Stimulated activated CD8-positive, alpha-beta memory T cell treated with anti-CD3 and anti-CD28 coated beads, Interleukin-15, amount 100 ng/mL, for 4 hours (primary cell): ENCODE results near the gene GGT5.
"Not testable (repeated sequence)": the region's sequence is repeated elsewhere in the genome, so short reads cannot be mapped to it uniquely, and the experiment has no call there.

ENCODE experiments used
- DNase-seq, 2 donors: peaks; one replicate each; pipeline ENCODE4 v3.0.0-alpha.2; 2020; ENCODE audit warnings: low read depth in 2 of 2

The GGT5 gene, protein sequence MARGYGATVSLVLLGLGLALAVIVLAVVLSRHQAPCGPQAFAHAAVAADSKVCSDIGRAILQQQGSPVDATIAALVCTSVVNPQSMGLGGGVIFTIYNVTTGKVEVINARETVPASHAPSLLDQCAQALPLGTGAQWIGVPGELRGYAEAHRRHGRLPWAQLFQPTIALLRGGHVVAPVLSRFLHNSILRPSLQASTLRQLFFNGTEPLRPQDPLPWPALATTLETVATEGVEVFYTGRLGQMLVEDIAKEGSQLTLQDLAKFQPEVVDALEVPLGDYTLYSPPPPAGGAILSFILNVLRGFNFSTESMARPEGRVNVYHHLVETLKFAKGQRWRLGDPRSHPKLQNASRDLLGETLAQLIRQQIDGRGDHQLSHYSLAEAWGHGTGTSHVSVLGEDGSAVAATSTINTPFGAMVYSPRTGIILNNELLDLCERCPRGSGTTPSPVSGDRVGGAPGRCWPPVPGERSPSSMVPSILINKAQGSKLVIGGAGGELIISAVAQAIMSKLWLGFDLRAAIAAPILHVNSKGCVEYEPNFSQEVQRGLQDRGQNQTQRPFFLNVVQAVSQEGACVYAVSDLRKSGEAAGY

DNA sequence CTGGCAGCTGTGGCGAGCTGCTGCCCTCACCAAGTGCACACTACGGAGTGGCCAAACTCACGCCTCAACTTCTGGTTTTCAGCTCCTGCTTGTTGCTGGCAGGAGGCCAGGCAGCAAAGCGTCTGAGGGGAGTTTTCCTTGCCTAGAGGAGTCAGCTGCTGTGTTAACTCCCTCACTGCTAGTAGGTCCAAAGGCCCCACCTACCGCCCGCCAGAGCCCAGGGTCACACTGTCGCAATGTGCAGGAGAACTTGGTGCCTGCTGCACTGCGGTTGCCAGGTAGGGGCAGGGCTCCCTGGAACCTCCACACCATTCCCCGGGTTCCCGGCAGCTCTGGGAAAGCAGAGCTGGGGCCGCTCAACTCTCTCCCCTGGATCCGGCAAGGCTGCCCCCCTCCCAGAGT, at the start of gene GGT5:
GGT5 (minus strand) TSS at position 53 of the 402 bp plus-strand sequence. CDS start 357 bp downstream, outside the sequence.
- DNase-seq, result not testable (repeated sequence)

GRCh38 chr22:24292202-24292830, 47.4 kb upstream of the GGT5 start:
- DNase-seq, result not testable (repeated sequence)

DNA sequence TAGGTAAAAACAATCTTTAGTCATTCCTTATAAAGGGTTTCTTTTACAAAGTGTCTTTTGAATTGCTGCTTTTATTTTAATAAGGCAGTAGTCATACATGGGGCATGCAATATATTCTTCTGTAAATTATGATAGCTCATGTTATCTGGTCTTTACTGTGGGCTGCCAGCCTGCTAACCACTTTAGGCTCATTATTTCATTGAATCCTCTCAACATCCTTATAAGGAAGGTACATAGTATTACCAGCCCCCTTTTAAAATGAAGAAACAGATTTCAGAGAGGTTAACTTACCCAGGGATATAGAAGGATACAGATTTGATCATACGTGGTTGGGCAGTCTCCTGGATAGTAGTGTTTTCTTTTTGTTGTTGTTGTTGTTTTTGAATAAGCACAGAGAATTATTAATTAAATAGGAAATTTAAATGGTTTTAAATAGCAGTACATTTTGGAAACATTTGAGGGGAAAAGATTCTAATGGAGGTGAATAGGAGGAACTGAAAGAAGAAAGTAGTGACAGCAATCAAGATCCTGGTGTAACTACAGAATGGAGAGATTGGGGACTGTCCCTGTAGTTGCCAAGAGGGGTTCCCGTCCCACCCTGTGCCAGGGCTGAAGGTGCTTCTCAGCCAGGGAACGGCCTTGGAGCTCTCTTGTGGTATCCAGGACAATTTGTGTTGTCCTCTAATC, 46.8 kb upstream of the GGT5 start:
- no peak for DNase-seq

DNA sequence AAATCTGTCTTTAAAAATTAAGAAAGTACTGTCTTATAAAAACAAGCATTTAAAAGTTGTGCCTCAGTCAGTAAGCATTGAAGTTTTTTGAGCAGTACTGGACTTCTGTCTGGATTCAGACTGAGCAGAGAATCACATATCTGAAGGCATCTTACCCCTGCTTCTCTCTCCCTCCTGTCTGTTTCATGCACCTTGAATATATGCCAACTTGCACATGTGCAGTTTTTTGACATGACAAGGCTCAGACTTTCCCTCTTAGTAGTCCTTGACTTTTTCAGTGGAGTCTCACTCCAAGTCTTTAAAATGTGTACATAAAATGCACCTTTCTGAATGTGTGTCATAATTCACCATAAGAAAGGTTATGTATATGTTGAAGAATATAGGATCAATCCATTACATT, 45.6 kb upstream of the GGT5 start:
- no peak for DNase-seq

GRCh38 chr22:24289741-24290163, 44.9 kb upstream of the GGT5 start:
- no peak for DNase-seq

GRCh38 chr22:24289114-24289513, 44.2 kb upstream of the GGT5 start:
- no peak for DNase-seq

DNA sequence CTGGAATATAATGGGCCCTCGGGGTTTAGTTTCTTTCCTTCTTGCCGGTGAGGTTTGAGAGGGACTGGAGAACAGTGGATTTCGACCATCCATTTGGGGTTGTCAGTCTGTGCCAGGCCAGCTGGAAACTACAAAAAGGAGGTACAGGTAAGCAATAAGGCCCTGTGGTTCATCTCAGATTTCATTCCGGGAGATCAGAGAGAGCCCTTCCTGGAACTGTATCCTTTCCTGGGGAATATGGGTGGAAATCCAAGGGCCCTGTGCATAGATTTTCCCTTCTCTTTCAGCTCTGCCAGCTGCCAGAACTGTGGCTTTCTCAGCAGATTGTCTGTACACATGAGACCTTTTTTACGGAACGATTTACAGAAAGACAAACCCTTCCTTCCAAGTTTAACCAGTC, 42.9 kb upstream of the GGT5 start:
- DNase-seq, result not testable (repeated sequence)

- DNase-seq, result not testable (repeated sequence)
These were observed 42.3 kb upstream of the GGT5 start for GRCh38 chr22:24287212-24287611.

DNA sequence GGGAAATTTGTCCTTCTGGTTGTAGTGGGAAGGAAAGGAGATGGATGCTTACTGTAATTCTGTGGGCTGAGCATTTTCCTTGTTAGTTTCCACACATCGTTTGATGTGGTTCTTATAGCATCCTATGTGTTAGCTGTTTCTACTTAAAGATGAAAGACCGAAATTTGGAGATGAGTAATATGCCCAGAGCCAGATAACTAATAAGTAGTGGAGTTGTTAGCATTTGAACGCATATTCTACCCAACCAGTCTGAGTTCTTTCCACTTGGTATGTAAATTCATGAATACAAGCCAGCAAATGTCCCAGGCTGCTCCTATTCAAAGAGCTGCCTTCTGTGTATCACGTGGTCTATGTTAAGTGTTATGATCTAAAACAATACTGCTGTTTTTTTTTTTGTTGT, 40.4 kb upstream of the GGT5 start:
- no peak for DNase-seq

- no peak for DNase-seq
These were observed 39.9 kb upstream of the GGT5 start for GRCh38 chr22:24284747-24285203.

DNA sequence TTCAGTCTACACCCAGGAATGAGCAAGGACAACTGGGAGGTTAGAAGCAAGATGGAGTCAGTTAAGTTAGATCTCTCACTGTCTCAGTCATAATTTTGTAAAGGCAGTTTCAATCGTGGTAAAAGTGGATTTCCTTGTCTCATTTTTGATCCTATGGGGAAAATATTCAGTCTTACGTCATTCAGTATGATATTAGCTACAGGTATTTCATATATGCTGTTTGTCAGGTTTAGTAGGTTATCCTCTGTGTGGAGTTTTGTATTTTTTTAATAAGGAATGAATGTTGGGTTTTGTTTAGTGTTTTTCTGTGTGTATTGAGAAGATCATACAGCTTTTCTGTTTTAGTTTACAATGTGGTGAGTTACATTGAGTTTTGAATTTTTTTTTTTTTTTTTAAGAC, 37.5 kb upstream of the GGT5 start:
- no peak for DNase-seq

DNA sequence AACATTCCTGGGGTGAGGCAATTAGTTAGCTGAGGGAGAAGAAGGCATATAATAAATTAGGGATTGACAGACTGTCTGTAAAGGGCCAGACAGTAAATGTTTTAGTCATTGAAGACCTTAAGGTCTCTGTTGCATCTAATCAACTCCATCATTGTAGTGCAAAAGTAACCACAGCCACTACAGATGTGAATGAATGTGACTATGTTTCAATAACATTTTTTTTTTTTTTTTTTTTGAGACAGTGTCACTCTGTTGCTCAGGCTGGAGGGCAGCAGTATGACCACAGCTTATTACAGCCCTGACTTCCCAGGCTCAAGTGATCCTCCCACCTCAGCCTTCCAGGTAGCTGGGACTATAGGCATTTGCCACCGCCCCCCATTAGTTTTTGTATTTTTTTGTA, 35.5 kb upstream of the GGT5 start:
- DNase-seq, result not testable (repeated sequence)

GRCh38 chr22:24274696-24275405, 30.0 kb upstream of the GGT5 start:
- DNase-seq, result not testable (repeated sequence)

- DNase-seq, result not testable (repeated sequence)
These were observed 29.0 kb upstream of the GGT5 start for GRCh38 chr22:24273906-24274305.

DNA sequence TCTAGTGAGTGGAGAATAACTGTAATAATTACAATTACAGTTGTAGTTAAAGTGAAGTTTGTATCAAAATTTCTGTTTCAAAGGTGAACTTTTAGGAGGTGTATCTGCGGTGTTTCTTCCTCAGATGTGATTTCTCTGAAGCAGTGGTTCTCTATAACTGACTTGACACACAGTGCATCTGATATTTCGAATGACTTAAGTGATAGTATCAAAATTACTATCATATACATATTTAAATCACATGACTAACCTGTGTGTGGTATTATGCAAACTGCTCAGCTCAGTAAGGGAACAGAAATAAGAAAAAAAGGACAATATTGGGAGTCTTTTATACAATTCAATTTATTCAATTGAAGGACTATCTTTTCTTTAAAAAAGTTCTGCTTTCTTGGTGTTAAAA, 28.1 kb upstream of the GGT5 start:
- not testable (repeated sequence) for DNase-seq

- no peak for DNase-seq
These were observed 26.5 kb upstream of the GGT5 start for GRCh38 chr22:24271386-24271854.

- peak; percentile 71 to 89 for DNase-seq
These were observed 25.9 kb upstream of the GGT5 start, which contains the start of gene SPECC1L for GRCh38 chr22:24270556-24271385. SPECC1L (plus strand) TSS chr22:24270831; CDS start chr22:24302232, 31,401 bp downstream.

GRCh38 chr22:24266495-24266894, 21.6 kb upstream of the GGT5 start:
- not testable (repeated sequence) for DNase-seq

DNA sequence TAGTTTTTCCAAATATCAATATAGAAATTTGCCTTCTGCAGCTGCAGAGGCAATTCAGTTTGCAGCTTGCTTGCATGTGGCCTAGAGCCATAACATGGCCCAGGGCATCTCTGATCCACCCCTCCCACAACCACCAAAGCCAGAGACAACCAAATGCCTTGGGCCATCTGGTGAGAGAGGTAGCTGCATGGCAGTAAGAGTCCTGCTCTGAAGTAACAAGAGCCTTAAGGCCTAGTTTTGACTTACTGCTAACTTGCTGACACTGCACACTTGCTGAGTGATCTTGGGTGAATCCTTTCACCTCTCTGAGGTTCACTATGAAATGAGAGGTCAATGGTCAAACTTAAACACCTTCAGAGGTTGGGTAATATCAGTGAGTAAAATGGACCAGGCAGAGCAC, 20.9 kb upstream of the GGT5 start:
- no peak for DNase-seq

- DNase-seq, result not testable (repeated sequence)
These were observed 19.5 kb upstream of the GGT5 start for GRCh38 chr22:24264329-24264896.
